Gastrocnemius medialis (tissue), 4 donors: ENCODE data around the gene NUP85.

Source experiments
- POLR2A ChIP-seq, 2 donors: fragments of 450-650 bp; IDR thresholded peaks; one replicate each; pipeline ENCODE4 v1.6.1; 2017; ENCODE audit warnings: antibody characterized with exemption in 2 of 2, mild to moderate bottlenecking in 2 of 2, moderate library complexity in 2 of 2
- TF ChIP-seq, protein P1 (sequence below), 5 experiments: fragments of 450-650 bp in 3 of 5; fragments of 200-600 bp in 2 of 5; sonication (generic) in 2 of 5; IDR thresholded peaks in 4 of 5; conservative IDR thresholded peaks in 1 of 5; 1 replicate in 4 of 5; 2 replicates in 1 of 5; pipeline ENCODE4 v1.5.1; 2016 to 2019; ENCODE audit warnings: antibody characterized with exemption in 5 of 5, mild to moderate bottlenecking in 3 of 5, moderate library complexity in 3 of 5

DNA sequence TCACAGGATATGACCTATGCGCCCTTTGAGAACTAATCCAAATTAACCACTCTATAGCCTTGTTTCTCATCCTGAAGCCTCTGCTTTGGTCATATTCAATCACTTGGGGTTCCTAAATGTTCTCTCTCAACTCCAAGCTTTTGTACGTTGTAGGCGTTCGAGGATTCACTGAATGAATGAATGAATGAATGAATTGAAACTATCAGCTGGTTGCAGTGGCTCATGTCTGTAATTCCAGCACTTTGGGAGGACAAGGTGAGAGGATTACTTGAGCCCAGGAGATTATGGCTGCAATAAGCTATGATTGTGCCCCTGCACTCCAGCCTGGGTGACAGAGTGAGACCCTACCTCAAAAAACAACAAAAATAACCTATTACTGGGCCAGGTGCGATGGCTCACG, 16.9 kb upstream of the NUP85 start:
- no peak for TF ChIP-seq POLR2A (IDR thresholded peaks at IDR 0.05)
- TF ChIP-seq, protein P1, sequence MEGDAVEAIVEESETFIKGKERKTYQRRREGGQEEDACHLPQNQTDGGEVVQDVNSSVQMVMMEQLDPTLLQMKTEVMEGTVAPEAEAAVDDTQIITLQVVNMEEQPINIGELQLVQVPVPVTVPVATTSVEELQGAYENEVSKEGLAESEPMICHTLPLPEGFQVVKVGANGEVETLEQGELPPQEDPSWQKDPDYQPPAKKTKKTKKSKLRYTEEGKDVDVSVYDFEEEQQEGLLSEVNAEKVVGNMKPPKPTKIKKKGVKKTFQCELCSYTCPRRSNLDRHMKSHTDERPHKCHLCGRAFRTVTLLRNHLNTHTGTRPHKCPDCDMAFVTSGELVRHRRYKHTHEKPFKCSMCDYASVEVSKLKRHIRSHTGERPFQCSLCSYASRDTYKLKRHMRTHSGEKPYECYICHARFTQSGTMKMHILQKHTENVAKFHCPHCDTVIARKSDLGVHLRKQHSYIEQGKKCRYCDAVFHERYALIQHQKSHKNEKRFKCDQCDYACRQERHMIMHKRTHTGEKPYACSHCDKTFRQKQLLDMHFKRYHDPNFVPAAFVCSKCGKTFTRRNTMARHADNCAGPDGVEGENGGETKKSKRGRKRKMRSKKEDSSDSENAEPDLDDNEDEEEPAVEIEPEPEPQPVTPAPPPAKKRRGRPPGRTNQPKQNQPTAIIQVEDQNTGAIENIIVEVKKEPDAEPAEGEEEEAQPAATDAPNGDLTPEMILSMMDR (IDR thresholded peaks at IDR 0.05 in 4 of 5, conservative IDR thresholded peaks at IDR 0.05 in 1 of 5): no peak
